ENCODE data around the gene ADARB2.

The ADARB2 gene

DNA sequence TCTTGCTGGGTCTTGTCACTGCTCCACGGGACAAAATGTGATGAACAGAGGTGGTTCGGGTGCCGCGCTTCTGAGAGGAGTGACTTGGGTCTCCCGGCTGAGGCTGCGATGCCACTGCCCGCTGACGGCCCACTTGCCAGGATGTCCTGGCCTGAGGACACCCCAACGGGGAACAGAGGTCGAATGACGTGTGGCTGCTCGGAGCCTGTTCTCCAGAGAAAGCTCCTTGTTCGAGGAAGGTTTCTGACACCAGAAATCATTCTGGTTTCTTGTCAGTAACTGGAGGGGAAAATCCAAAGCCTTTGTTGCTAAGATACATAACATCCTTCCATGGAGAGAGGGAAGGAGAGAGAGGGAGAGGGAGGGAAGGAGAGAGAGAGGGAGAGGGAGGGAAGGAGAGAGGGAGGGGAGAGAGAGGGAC is 444.7 kb downstream of the ADARB2 start:
- TF ChIP-seq, protein P1, sequence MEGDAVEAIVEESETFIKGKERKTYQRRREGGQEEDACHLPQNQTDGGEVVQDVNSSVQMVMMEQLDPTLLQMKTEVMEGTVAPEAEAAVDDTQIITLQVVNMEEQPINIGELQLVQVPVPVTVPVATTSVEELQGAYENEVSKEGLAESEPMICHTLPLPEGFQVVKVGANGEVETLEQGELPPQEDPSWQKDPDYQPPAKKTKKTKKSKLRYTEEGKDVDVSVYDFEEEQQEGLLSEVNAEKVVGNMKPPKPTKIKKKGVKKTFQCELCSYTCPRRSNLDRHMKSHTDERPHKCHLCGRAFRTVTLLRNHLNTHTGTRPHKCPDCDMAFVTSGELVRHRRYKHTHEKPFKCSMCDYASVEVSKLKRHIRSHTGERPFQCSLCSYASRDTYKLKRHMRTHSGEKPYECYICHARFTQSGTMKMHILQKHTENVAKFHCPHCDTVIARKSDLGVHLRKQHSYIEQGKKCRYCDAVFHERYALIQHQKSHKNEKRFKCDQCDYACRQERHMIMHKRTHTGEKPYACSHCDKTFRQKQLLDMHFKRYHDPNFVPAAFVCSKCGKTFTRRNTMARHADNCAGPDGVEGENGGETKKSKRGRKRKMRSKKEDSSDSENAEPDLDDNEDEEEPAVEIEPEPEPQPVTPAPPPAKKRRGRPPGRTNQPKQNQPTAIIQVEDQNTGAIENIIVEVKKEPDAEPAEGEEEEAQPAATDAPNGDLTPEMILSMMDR (IDR thresholded peaks at IDR 0.05): no peak
- TF ChIP-seq ZFX (IDR thresholded peaks at IDR 0.05; ENCODE audit: borderline replicate concordance): no peak
- no peak overlapping the region for H3K27ac ChIP-seq

DNA sequence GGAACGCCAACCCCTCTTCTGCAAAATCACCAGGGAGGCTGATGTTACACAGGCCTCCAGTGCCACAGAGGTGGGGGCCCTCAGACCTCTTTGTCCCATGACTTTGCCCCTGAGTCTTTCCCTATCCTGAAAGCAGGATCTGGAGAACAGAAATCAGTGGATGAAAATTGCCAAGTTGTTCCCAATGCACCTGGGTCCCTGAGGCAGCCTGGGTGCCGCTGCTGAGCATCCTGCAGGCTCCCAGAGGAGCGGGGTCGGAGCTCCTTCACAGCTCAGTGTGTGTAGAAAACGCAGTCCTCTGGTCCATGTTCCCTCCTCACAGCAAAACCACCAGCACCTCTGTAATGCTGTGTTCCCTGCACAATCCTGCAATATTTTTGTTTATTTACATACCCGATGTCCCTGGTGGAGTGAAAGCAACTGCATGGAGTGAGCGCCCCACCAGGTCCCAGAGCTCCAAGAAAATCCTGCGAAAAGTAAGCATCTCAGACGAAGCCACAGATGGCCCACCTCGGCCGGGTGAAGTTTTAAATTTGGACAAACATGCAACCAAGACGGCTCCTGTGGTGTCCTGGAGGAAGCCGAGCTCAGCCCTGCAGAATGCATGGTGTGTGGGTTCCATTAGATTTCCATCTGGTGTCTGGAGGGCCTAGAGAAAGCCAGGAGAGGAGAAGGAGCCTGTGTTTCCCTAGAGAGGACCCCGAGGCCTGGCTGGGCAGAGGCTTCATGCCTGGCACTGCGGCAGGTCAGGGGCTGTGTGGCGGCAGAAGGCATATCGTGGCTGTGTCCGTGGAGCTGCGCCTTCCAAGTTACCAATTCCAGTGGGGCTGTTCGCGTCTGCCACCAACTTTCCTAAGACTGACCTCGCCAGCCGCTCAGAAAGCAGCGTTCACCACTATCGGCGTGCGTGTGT is 445.9 kb downstream of the ADARB2 start:
- TF ChIP-seq ZFX (IDR thresholded peaks at IDR 0.05; ENCODE audit: borderline replicate concordance): no peak
- H3K27ac ChIP-seq: no peak overlapping the region

- no peak overlapping the region for H3K27ac ChIP-seq
- no peak for TF ChIP-seq ZFX (IDR thresholded peaks at IDR 0.05; ENCODE audit: borderline replicate concordance)
- TF ChIP-seq, protein P1 (IDR thresholded peaks at IDR 0.05): no peak
These were observed 447.3 kb downstream of the ADARB2 start for GRCh38 chr10:1290071-1290471.

GRCh38 chr10:1289591-1289990 is 447.7 kb downstream of the ADARB2 start:
- TF ChIP-seq, protein P1 (IDR thresholded peaks at IDR 0.05): no peak
- TF ChIP-seq ZFX (IDR thresholded peaks at IDR 0.05; ENCODE audit: borderline replicate concordance): no peak
- H3K27ac ChIP-seq: no peak overlapping the region

GRCh38 chr10:1287971-1288401 is 449.3 kb downstream of the ADARB2 start:
- no peak for TF ChIP-seq ZFX (IDR thresholded peaks at IDR 0.05; ENCODE audit: borderline replicate concordance)
- TF ChIP-seq, protein P1 (IDR thresholded peaks at IDR 0.05): no peak

DNA sequence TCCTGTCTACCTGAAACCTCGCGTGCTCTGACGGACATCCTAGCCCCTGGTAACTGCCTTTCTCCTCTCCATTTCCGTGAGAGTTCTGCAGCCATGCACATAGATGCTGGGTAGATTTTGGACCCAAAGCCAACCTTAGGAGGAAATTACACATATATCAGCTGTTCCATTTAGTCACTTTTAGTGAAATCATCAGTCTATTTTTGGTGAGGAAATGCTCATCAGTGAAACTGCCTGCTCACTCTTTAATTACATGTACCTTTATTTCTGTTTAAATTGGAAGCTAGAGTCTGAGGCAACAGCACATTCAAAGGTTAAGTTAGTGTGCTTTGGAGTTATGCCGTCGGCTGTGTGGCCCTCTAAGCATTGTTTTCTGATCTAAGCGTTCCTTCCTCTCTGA is 449.8 kb downstream of the ADARB2 start:
- H3K27ac ChIP-seq: no peak overlapping the region
- no peak for TF ChIP-seq ZFX (IDR thresholded peaks at IDR 0.05; ENCODE audit: borderline replicate concordance)
- TF ChIP-seq, protein P1 (IDR thresholded peaks at IDR 0.05): no peak

More at GRCh38 chr10:1287971-1288401, 449.3 kb downstream of the ADARB2 start:
- no peak overlapping the region for H3K27ac ChIP-seq

DNA sequence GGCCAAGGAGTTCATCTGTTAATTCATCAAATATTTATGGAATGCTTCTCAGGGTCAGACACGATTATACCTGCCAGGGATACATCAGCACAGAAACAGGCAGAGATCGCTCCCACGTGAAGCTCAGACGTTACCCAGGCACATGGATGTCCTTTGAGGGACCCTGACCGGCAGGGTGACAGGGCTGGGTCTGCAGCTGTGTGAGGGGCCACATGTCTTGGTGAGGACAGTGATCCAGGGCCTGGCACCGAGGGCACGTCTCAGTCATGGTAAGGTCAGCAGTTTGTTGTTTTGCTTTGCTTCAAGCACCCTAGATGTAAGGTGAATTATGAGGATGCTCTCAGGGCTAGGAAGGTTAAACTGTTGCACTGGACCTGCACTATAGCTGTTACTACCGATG is 453.2 kb downstream of the ADARB2 start:
- no peak overlapping the region for H3K27ac ChIP-seq
- no peak for TF ChIP-seq ZFX (IDR thresholded peaks at IDR 0.05; ENCODE audit: borderline replicate concordance)
- TF ChIP-seq, protein P1 (IDR thresholded peaks at IDR 0.05): no peak
